Activated CD8-positive, alpha-beta T cell treated with anti-CD3 and anti-CD28 coated beads for 36 hours (primary cell): ENCODE results near the gene PTPRN. TPM values are rescaled to one million over a fixed set of nuclear protein-coding genes. Genes with fewer than 3 reads are reported as not detected.

Experiments
- ATAC-seq: fragments of 200-7000 bp; cut with Tn5 transposase; one replicate; pipeline ENCODE4 v1.10.0; 2021; ENCODE audit warnings: mild to moderate bottlenecking, moderate library complexity
- CTCF ChIA-PET: fragments of 350-600 bp; sonication (Branson Sonifier 250); formaldehyde crosslinking; loops from one replicate; lab custom pipeline; 2021; ENCODE audit warnings: antibody characterized with exemption; lab: Charles Lee
- POLR2A ChIA-PET: fragments of 350-600 bp; sonication (Branson Sonifier 250); formaldehyde crosslinking; loops from one replicate; lab custom pipeline; 2021; ENCODE audit warnings: antibody characterized with exemption; lab: Charles Lee
- DNase-seq: peaks from one replicate; pipeline ENCODE4 v3.0.0-alpha.2; 2020
- H3K27ac Mint-ChIP-seq: one replicate; pipeline ENCODE4 v1.8.0; 2021; ENCODE audit warnings: mild to moderate bottlenecking, mixed read lengths
- H3K27me3 Mint-ChIP-seq: one replicate; pipeline ENCODE4 v1.8.0; 2021; ENCODE audit warnings: mixed read lengths
- H3K36me3 Mint-ChIP-seq: one replicate; pipeline ENCODE4 v1.8.0; 2021; ENCODE audit warnings: low read depth, mixed read lengths
- H3K4me1 Mint-ChIP-seq: one replicate; pipeline ENCODE4 v1.8.0; 2021; ENCODE audit warnings: low read depth, mixed read lengths
- H3K4me3 Mint-ChIP-seq: one replicate; pipeline ENCODE4 v1.8.0; 2021; ENCODE audit warnings: mild to moderate bottlenecking, moderate library complexity, mixed read lengths
- H3K9me3 Mint-ChIP-seq: one replicate; pipeline ENCODE4 v1.8.0; 2021; ENCODE audit warnings: mixed read lengths
- CTCF ChIP-seq: fragments of 200-600 bp; IDR thresholded peaks from one replicate; pipeline ENCODE4 v1.8.0; 2022; ENCODE audit warnings: antibody characterized with exemption, mild to moderate bottlenecking
- intact Hi-C: fragments of 100-400 bp; cut with micrococcal nuclease; formaldehyde crosslinking; loops from one replicate; pipeline ENCODE4 v1.10.0; 2022
- total RNA-seq, 2 experiments: library from RNA; stranded (reverse); gene quantifications; one replicate each; pipeline ENCODE4 v1.2.3, GENCODE V29; 2021

The PTPRN gene
- total RNA-seq, 2 experiments from 2014 or later: 0.92 to 1.1 TPM

DNA sequence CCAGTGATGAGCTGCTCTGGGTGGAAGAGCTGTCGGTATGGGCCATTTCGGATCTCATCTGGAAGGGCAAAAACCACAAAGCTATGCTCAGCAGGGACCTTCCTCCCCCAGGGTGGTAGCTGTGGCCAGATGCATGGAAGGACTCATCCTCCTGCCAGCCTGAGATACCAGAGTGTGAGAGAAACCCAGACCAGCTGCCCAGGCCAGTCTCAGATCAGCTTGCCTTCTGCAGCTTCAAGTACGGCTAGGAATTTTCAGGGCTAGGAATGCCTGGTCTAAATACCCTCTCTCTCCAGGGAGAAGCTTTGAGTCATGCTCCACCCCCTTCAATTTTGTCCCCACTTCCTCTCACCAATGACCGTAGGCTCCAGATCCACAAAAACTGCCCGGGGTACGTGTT, 57.5 kb downstream of the PTPRN start:
- ChIA-PET CTCF (interaction anchor here (1.3 to 10.1 kb wide), 7 partner anchors 9 to 81 kb away, joined by 3 to 132 read pairs (median 6); partner anchors contain the start of gene DNAJB2), POLR2A (interaction anchor here (1.1 to 19.2 kb wide), 9 partner anchors 9 to 48 kb away, joined by 3 to 239 read pairs (median 19); partner anchors contain the start of genes ABCB6, ANKZF1, ATG9A and DNAJB2)
- DNase-seq (no peak), ATAC-seq (no peak)
- no peak for TF ChIP-seq CTCF
- Mint-ChIP-seq H3K4me1 (peaks cover 69% of the 10 kb centered on the region), H3K27ac (peak overlapping the region; percentile 93), H3K36me3 (peaks cover 64% of the 10 kb centered on the region), H3K9me3 (no peaks in the 10 kb centered on the region), H3K4me3 (peak overlapping the region; percentile 77), H3K27me3 (no peaks in the 10 kb centered on the region)
- intact Hi-C loops: no loop called here

- Mint-ChIP-seq H3K36me3 (peaks cover 64% of the 10 kb centered on the region), H3K4me1 (peaks cover 66% of the 10 kb centered on the region), H3K27me3 (no peaks in the 10 kb centered on the region), H3K27ac (peak overlapping the region; percentile 91), H3K4me3 (peak overlapping the region; percentile 68), H3K9me3 (no peaks in the 10 kb centered on the region)
- CTCF ChIA-PET: interaction anchor here (0.8 to 10.1 kb wide), 10 partner anchors 11 to 192 kb away, joined by 3 to 132 read pairs (median 4); partner anchors contain the start of genes CNPPD1 and DNAJB2
- POLR2A ChIA-PET: interaction anchor here (1.2 to 19.2 kb wide), 6 partner anchors 12 to 77 kb away, joined by 4 to 239 read pairs (median 7); partner anchors contain the start of genes ABCB6, ANKZF1, ATG9A and CNPPD1
- TF ChIP-seq CTCF: no peak
- no peak for ATAC-seq
- intact Hi-C loops: no loop called here
- no peak for DNase-seq
Measured at GRCh38 chr2:219250049-219250781, 59.0 kb downstream of the PTPRN start.

GRCh38 chr2:219249203-219249980, 59.8 kb downstream of the PTPRN start:
- no peak for TF ChIP-seq CTCF
- Mint-ChIP-seq H3K27me3 (no peaks in the 10 kb centered on the region), H3K27ac (peak overlapping the region; percentile 91), H3K36me3 (peaks cover 64% of the 10 kb centered on the region), H3K4me1 (peaks cover 69% of the 10 kb centered on the region), H3K9me3 (no peaks in the 10 kb centered on the region), H3K4me3 (peak overlapping the region; percentile 68)
- intact Hi-C loops: loop anchor here (5.0 kb wide), 1 partner anchor 48 kb away; no protein-coding TSS in a partner anchor
- CTCF ChIA-PET: interaction anchor here (0.8 to 10.1 kb wide), 13 partner anchors 10 to 191 kb away, joined by 3 to 132 read pairs (median 4); partner anchors contain the start of genes CNPPD1 and DNAJB2
- ATAC-seq (no peak), DNase-seq (peak; percentile 43)
- POLR2A ChIA-PET: interaction anchor here (0.6 to 19.2 kb wide), 9 partner anchors 11 to 130 kb away, joined by 4 to 239 read pairs (median 6); partner anchors contain the start of genes ABCB6, ANKZF1, ATG9A and CNPPD1

DNA sequence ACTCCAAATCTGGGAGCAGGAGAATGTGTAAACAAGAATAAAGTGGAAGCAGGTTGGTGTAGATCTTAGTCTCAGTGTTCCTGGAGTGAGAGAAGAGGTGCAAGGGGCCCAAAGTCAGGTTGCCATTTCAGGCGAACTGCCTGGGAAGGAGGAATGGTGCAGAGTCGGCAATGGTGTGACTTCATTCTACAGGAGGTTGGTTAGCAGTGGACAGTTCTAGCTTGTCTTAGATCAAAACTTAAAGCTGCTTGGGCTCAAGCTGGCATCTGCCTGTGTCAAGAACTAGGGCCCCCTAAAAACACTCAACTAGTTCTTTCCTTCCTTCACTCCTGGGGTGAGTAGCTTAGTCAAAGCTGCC, 60.4 kb downstream of the PTPRN start:
- ATAC-seq: no peak
- POLR2A ChIA-PET: interaction anchor here (1.6 to 19.2 kb wide), 5 partner anchors 11 to 130 kb away, joined by 4 to 239 read pairs (median 12); partner anchors contain the start of genes ABCB6, ANKZF1 and ATG9A

More for the DNA sequence above, 60.4 kb downstream of the PTPRN start:
- CTCF ChIA-PET: interaction anchor here (0.9 to 10.1 kb wide), 11 partner anchors 9 to 104 kb away, joined by 3 to 132 read pairs (median 5); partner anchors contain the start of genes CNPPD1 and DNAJB2
- peaks cover 64% of the 10 kb centered on the region for H3K36me3 Mint-ChIP-seq
- no peaks in the 10 kb centered on the region for H3K9me3 Mint-ChIP-seq
- H3K27me3 Mint-ChIP-seq: no peaks in the 10 kb centered on the region
- intact Hi-C loops: loop anchor here (5.0 kb wide), 1 partner anchor 48 kb away; no protein-coding TSS in a partner anchor
- H3K27ac Mint-ChIP-seq: peak overlapping the region; percentile 91
- H3K4me3 Mint-ChIP-seq: peak overlapping the region; percentile 68
- TF ChIP-seq CTCF: no peak
- no peak for DNase-seq
- H3K4me1 Mint-ChIP-seq: peaks cover 74% of the 10 kb centered on the region
